OCI-LY1 (cell line): ENCODE measurements around the gene CTNND1.
"Not testable (repeated sequence)": the region's sequence is repeated elsewhere in the genome, so short reads cannot be mapped to it uniquely, and the experiment has no call there.

Experiments
- H2AFZ ChIP-seq: fragments of 200-600 bp; sonication (generic), shearing (Covaris generic); 2 replicates; pipeline ENCODE4 v1.6.0; 2014; ENCODE audit warnings: antibody characterized with exemption, mild to moderate bottlenecking, low read length
- H3F3A ChIP-seq: fragments of 200-600 bp; sonication (generic), shearing (Covaris generic); 2 replicates; pipeline ENCODE4 v1.6.0; 2014; ENCODE audit warnings: mild to moderate bottlenecking, antibody characterized with exemption, low read length, moderate library complexity; ENCODE audit not compliant: insufficient read depth
- H3K27ac ChIP-seq: fragments of 200-600 bp; sonication (generic); 2 replicates; pipeline ENCODE4 v1.5.1; 2014; ENCODE audit warnings: low read length, mixed run types, mild to moderate bottlenecking, low read depth; ENCODE audit not compliant: poor library complexity, severe bottlenecking
- H3K27me3 ChIP-seq: fragments of 200-600 bp; sonication (generic); 2 replicates; pipeline ENCODE4 v1.6.0; 2014; ENCODE audit warnings: antibody characterized with exemption, mild to moderate bottlenecking, low read length, moderate library complexity; ENCODE audit not compliant: insufficient read depth
- H3K36me3 ChIP-seq: fragments of 200-600 bp; sonication (generic); 2 replicates; pipeline ENCODE4 v1.6.1; 2014; ENCODE audit warnings: mild to moderate bottlenecking, antibody characterized with exemption, low read length, moderate library complexity, mixed read lengths; ENCODE audit not compliant: insufficient read depth
- H3K4me1 ChIP-seq: fragments of 200-600 bp; sonication (generic); 2 replicates; pipeline ENCODE4 v1.5.1; 2014; ENCODE audit warnings: mild to moderate bottlenecking, low read length, moderate library complexity; ENCODE audit not compliant: insufficient read depth, severe bottlenecking
- H3K4me2 ChIP-seq: fragments of 200-600 bp; sonication (generic), shearing (Covaris generic); 2 replicates; pipeline ENCODE4 v1.6.1; 2014; ENCODE audit warnings: low read length
- H3K4me3 ChIP-seq: fragments of 200-600 bp; sonication (generic); 2 replicates; pipeline ENCODE4 v1.5.1; 2014; ENCODE audit warnings: low read length, low read depth, mild to moderate bottlenecking, mixed read lengths; ENCODE audit not compliant: poor library complexity, severe bottlenecking
- H3K79me2 ChIP-seq: fragments of 200-600 bp; shearing (Covaris generic); 2 replicates; pipeline ENCODE4 v1.6.1; 2016; ENCODE audit warnings: mixed run types, low read length, mixed read lengths; ENCODE audit not compliant: insufficient read depth
- H3K9ac ChIP-seq: fragments of 200-600 bp; sonication (generic), shearing (Covaris generic); 2 replicates; pipeline ENCODE4 v1.6.1; 2014; ENCODE audit warnings: mild to moderate bottlenecking, low read length, mixed read lengths
- H3K9me2 ChIP-seq: fragments of 200-600 bp; sonication (generic), shearing (Covaris generic); 2 replicates; pipeline ENCODE4 v1.6.1; 2014; ENCODE audit warnings: low read depth, mild to moderate bottlenecking, low read length, mixed read lengths
- H3K9me3 ChIP-seq: fragments of 200-600 bp; shearing (Covaris generic); 2 replicates; pipeline ENCODE4 v1.6.1; 2014; ENCODE audit warnings: low read length, mixed read lengths
- H4K20me1 ChIP-seq: fragments of 200-600 bp; sonication (generic), shearing (Covaris generic); 2 replicates; pipeline ENCODE4 v1.6.0; 2016; ENCODE audit warnings: mild to moderate bottlenecking, low read length; ENCODE audit not compliant: insufficient read depth
- CTCF ChIP-seq: fragments of 200-600 bp; sonication (generic), shearing (Covaris generic); IDR thresholded peaks from 2 replicates; pipeline ENCODE4 v1.5.1; 2017; ENCODE audit warnings: mild to moderate bottlenecking, antibody characterized with exemption, low read length, moderate library complexity, mixed read lengths
- EZH2 ChIP-seq: fragments of 200-600 bp; sonication (generic), shearing (Covaris generic); IDR thresholded peaks from 2 replicates; pipeline ENCODE4 v1.8.0; 2017; ENCODE audit warnings: borderline replicate concordance, mixed run types, mild to moderate bottlenecking, antibody characterized with exemption, low read length, moderate library complexity, mixed read lengths

The CTNND1 gene

GRCh38 chr11:57713835-57714234 is 47.8 kb upstream of the CTNND1 start:
- H2AFZ ChIP-seq = no peak overlapping the region
- H3K4me1 ChIP-seq = peaks cover 28% of the 10 kb centered on the region
- H3K9ac ChIP-seq = peak overlapping the region; percentile 98
- H3K79me2 ChIP-seq = peaks cover 36% of the 10 kb centered on the region
- no peaks in the 10 kb centered on the region for H3K27me3 ChIP-seq
- no peaks in the 10 kb centered on the region for H3K9me3 ChIP-seq
- H3K36me3 ChIP-seq = peaks cover 27% of the 10 kb centered on the region
- H3K4me3 ChIP-seq = peak overlapping the region; percentile 98
- TF ChIP-seq EZH2 (no peak), CTCF (no peak)
- H3K9me2 ChIP-seq = no peaks in the 10 kb centered on the region
- H3F3A ChIP-seq = no peaks in the 10 kb centered on the region; the same call in 1 of the 2 replicates
- H3K27ac ChIP-seq = no peak overlapping the region
- H4K20me1 ChIP-seq = no peaks in the 10 kb centered on the region
- peak overlapping the region; percentile 74 for H3K4me2 ChIP-seq

- Histone ChIP-seq H3K36me3 (peaks cover 47% of the 10 kb centered on the region), H3K4me1 (peaks cover 19% of the 10 kb centered on the region), H3K79me2 (peaks cover 60% of the 10 kb centered on the region)
- not testable (repeated sequence) for H2AFZ ChIP-seq, H3K9ac ChIP-seq, H3F3A ChIP-seq, H4K20me1 ChIP-seq, H3K4me2 ChIP-seq, H3K27me3 ChIP-seq, H3K9me3 ChIP-seq, H3K9me2 ChIP-seq, H3K4me3 ChIP-seq, H3K27ac ChIP-seq
Observed at GRCh38 chr11:57716726-57717125, 44.9 kb upstream of the CTNND1 start.

- H3K27ac ChIP-seq = peak overlapping the region; percentile 28
- no peak overlapping the region for H3K9ac ChIP-seq
- no peaks in the 10 kb centered on the region for H3K9me3 ChIP-seq
- no peaks in the 10 kb centered on the region for H3K9me2 ChIP-seq
- no peak overlapping the region for H2AFZ ChIP-seq
- no peak overlapping the region for H3K4me3 ChIP-seq
- no peak overlapping the region for H3K4me2 ChIP-seq
- H4K20me1 ChIP-seq = no peaks in the 10 kb centered on the region
- no peaks in the 10 kb centered on the region for H3K27me3 ChIP-seq
- peaks cover 13% of the 10 kb centered on the region; the same call in 1 of the 2 replicates for H3K36me3 ChIP-seq
- H3K4me1 ChIP-seq = peaks cover 23% of the 10 kb centered on the region
- TF ChIP-seq EZH2 (no peak), CTCF (no peak)
- H3F3A ChIP-seq = no peaks in the 10 kb centered on the region
- H3K79me2 ChIP-seq = peaks cover 51% of the 10 kb centered on the region
Observed at GRCh38 chr11:57727185-57727584, 34.4 kb upstream of the CTNND1 start.

- H3K9me2 ChIP-seq = no peaks in the 10 kb centered on the region
- peaks cover 51% of the 10 kb centered on the region for H3K79me2 ChIP-seq
- H3K36me3 ChIP-seq = peaks cover 9% of the 10 kb centered on the region; the same call in 1 of the 2 replicates
- H4K20me1 ChIP-seq = no peaks in the 10 kb centered on the region
- no peak overlapping the region for H2AFZ ChIP-seq
- no peaks in the 10 kb centered on the region for H3K9me3 ChIP-seq
- peak overlapping the region; percentile 91 for H3K27ac ChIP-seq
- peak overlapping the region; percentile 56 for H3K4me2 ChIP-seq
- no peaks in the 10 kb centered on the region for H3K27me3 ChIP-seq
- TF ChIP-seq CTCF = no peak
- peak overlapping the region; percentile 8 for H3K4me3 ChIP-seq
- no peaks in the 10 kb centered on the region for H3F3A ChIP-seq
- peak overlapping the region; percentile 16; the same call in 1 of the 2 replicates for H3K9ac ChIP-seq
- peaks cover 23% of the 10 kb centered on the region for H3K4me1 ChIP-seq
Observed at GRCh38 chr11:57728829-57729228, 32.8 kb upstream of the CTNND1 start.
